Breast epithelium (tissue), 4 donors: ENCODE results near the gene IGSF3. TPM values are rescaled to one million over a fixed set of nuclear protein-coding genes. Genes with fewer than 3 reads are reported as not detected.

Experiments
- DNase-seq, 2 donors: peaks; one replicate each; pipeline ENCODE4 v3.0.0-alpha.2; 2019; ENCODE audit warnings: low spot score in 2 of 2
- H3K27ac ChIP-seq, 2 donors: fragments of 200-600 bp; sonication (generic) in 1 of 2; one replicate each; pipeline ENCODE4 v1.5.1; 2016 to 2019; ENCODE audit warnings: mild to moderate bottlenecking in 1 of 2
- H3K27me3 ChIP-seq, 2 donors: fragments of 200-600 bp; sonication (generic) in 1 of 2; one replicate each; pipeline versions ENCODE4 v1.5.1 to v1.6.0; 2017 to 2019; ENCODE audit warnings: control low read depth in 1 of 2, mild to moderate bottlenecking in 1 of 2
- H3K36me3 ChIP-seq: fragments of 200-600 bp; one replicate; pipeline ENCODE4 v1.5.1; 2019
- H3K4me1 ChIP-seq, 2 donors: fragments of 200-600 bp; sonication (generic); one replicate each; pipeline ENCODE4 v1.5.1; 2016 to 2019; ENCODE audit warnings: control low read depth in 1 of 2
- H3K4me3 ChIP-seq, 3 donors: fragments of 200-600 bp; sonication (generic); 1 replicate in 2 of 3; 2 replicates in 1 of 3; pipeline ENCODE4 v1.5.1; 2016 to 2019; ENCODE audit warnings: mild to moderate bottlenecking in 3 of 3, moderate library complexity in 2 of 3
- H3K9me3 ChIP-seq, 2 donors: fragments of 200-600 bp; sonication (generic) in 1 of 2; one replicate each; pipeline ENCODE4 v1.5.1; 2016 to 2019; ENCODE audit warnings: control low read depth in 1 of 2
- POLR2A ChIP-seq: fragments of 450-650 bp; IDR thresholded peaks from one replicate; pipeline ENCODE4 v1.6.1; 2016; ENCODE audit warnings: antibody characterized with exemption, mild to moderate bottlenecking, moderate library complexity
- POLR2AphosphoS5 ChIP-seq, 3 donors: sonication (generic); formaldehyde crosslinking; IDR thresholded peaks; one replicate each; pipeline ENCODE4 v1.6.1; 2017; ENCODE audit warnings: antibody characterized with exemption in 3 of 3
- intact Hi-C: fragments of 100-400 bp; cut with DNase I; formaldehyde crosslinking; loops from one replicate; pipeline ENCODE4 v1.15.1; 2023; ENCODE audit warnings: low total_unique reads
- total RNA-seq, 3 donors: library from RNA; depleted of rRNA; stranded (reverse); fragments of >200 nt; gene quantifications; one replicate each; pipeline ENCODE4 v1.1.0, GENCODE V29; 2016
- TF ChIP-seq, protein P1 (sequence below), 3 donors: fragments of 450-650 bp; IDR thresholded peaks; one replicate each; pipeline ENCODE4 v1.5.1; 2016 to 2017; ENCODE audit warnings: antibody characterized with exemption in 3 of 3, mild to moderate bottlenecking in 3 of 3, moderate library complexity in 3 of 3

Gene IGSF3
- total RNA-seq, 3 donors from 2014 or later: 1.1 to 21.6 (median 19.6) TPM

DNA sequence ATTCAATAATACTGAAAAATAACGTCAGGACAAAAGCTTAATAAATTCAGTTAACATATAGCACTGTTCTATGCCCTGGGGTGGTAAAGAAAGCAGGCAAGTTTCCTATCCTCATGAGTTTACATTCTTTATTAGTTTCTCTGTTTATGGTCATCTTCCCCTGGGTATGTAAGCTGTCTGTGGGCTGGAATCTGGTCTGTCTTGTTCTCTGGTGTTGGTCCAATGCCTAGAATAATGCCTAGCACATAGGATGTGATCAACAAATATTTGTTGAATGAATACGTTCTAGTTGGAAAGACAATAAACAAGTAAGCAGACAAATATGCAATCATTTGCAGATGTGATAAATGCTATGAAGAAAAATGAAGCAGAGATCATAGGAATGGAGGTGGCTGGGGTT, 7.2 kb upstream of the IGSF3 start:
- Histone ChIP-seq H3K36me3 (no peaks in the 10 kb centered on the region), H3K4me1 (no peaks in the 10 kb centered on the region), H3K27ac (no peak overlapping the region), H3K4me3 (no peak overlapping the region), H3K9me3 (no peaks in the 10 kb centered on the region), H3K27me3 (no peaks in the 10 kb centered on the region)
- TF ChIP-seq, protein P1, sequence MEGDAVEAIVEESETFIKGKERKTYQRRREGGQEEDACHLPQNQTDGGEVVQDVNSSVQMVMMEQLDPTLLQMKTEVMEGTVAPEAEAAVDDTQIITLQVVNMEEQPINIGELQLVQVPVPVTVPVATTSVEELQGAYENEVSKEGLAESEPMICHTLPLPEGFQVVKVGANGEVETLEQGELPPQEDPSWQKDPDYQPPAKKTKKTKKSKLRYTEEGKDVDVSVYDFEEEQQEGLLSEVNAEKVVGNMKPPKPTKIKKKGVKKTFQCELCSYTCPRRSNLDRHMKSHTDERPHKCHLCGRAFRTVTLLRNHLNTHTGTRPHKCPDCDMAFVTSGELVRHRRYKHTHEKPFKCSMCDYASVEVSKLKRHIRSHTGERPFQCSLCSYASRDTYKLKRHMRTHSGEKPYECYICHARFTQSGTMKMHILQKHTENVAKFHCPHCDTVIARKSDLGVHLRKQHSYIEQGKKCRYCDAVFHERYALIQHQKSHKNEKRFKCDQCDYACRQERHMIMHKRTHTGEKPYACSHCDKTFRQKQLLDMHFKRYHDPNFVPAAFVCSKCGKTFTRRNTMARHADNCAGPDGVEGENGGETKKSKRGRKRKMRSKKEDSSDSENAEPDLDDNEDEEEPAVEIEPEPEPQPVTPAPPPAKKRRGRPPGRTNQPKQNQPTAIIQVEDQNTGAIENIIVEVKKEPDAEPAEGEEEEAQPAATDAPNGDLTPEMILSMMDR (IDR thresholded peaks at IDR 0.05): no peak
- TF ChIP-seq POLR2AphosphoS5 (IDR thresholded peaks at IDR 0.05): no peak
- TF ChIP-seq POLR2A: no peak
- intact Hi-C loops: no loop called here
- no peak for DNase-seq

DNA sequence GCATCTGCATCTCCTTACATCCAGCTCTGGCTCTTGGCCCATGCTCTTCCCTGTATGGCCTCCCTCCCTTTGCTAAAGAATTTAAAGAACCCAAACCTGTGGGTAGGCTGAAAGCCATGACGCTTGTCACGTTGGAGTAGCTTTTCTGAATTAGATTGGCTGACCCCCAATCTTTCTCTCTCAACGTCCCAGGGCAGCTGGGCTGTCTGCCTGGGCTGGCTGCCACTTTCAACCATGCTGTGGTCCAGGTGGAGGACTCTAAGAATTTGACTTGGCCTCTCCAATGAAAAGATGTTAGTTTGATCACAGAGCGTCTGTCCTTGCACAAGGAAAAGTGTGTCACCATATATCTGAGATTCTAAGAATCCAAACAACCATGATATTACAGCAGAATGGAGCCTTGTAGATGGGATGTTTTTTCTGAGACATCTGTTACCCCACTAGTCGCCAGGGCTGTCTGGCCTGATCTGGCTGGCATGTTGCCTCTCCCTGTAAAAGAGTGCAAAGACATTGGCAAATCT, 6.5 kb upstream of the IGSF3 start:
- Histone ChIP-seq H3K4me3 (no peak overlapping the region), H3K9me3 (no peaks in the 10 kb centered on the region), H3K36me3 (no peaks in the 10 kb centered on the region), H3K27me3 (no peaks in the 10 kb centered on the region), H3K4me1 (no peaks in the 10 kb centered on the region), H3K27ac (no peak overlapping the region)
- no peak for DNase-seq
- intact Hi-C loops: no loop called here
- TF ChIP-seq POLR2A (no peak), POLR2AphosphoS5 (IDR thresholded peaks at IDR 0.05) (no peak)
- TF ChIP-seq, protein P1 (IDR thresholded peaks at IDR 0.05): no peak

DNA sequence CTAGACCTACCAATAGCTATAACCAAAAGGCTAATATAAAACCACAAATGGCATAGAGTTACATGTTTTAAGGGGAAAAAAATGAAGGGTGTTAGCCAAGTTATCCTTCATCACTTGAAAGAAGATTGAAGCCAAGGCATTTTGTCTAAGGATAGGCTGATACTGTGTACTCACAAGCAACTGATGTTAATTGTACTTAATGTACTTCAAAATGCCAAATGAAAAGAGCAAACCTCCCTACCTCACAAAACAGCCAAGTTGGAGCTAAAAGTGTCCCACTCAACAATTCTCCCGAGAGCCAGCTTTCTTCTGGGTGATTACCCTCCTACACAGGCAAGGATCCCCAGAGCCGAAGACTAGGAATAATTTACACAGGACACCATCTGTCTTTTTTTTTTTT, 4.4 kb upstream of the IGSF3 start:
- intact Hi-C loops: no loop called here

DNA sequence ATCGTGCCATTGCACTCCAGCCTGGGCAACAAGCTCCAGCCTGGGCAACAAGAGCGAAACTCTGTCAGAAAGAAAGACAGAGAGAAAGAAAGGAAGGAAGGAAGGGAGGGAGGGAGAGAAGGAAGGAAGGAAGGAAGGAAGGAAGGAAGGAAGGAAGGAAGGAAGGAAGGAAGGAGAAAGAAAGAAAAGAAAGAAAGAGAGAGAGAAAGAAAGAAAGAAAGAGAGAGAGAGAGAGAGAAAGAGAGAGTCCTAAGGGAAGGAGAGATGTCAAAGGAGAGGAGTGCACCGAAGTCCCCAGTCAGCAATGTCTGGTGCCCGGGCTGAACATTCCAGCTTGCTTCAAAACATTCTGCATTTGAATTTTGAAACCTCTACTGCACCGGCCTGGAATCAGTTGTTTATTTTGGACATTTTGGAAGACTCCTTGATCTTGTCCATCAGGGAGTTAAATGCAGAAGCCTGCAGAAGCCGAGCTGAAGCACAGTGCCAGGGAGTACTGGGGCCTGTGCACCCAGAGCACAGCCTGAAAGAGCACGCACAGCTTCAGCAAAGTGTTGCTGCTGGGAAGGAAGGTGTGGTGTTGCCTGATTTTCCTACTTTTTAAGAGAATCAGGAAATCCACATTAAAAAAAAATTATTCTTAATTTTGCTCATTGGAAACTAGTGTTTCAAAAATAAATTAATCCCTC, 3.7 kb upstream of the IGSF3 start:
- H3K4me3 ChIP-seq: no peak overlapping the region
- intact Hi-C loops: no loop called here
- DNase-seq: no peak
- no peaks in the 10 kb centered on the region for H3K4me1 ChIP-seq
- no peaks in the 10 kb centered on the region for H3K36me3 ChIP-seq
- no peaks in the 10 kb centered on the region for H3K27me3 ChIP-seq
- H3K27ac ChIP-seq: no peak overlapping the region
- no peaks in the 10 kb centered on the region for H3K9me3 ChIP-seq
- TF ChIP-seq, protein P1 (IDR thresholded peaks at IDR 0.05): no peak
- TF ChIP-seq POLR2A: no peak
- no peak for TF ChIP-seq POLR2AphosphoS5 (IDR thresholded peaks at IDR 0.05)

More for the DNA sequence above, 4.4 kb upstream of the IGSF3 start:
- Histone ChIP-seq H3K4me1 (no peaks in the 10 kb centered on the region), H3K9me3 (no peaks in the 10 kb centered on the region), H3K27me3 (no peaks in the 10 kb centered on the region), H3K36me3 (no peaks in the 10 kb centered on the region), H3K4me3 (no peak overlapping the region), H3K27ac (no peak overlapping the region)
- no peak for DNase-seq
- no peak for TF ChIP-seq POLR2A
- no peak for TF ChIP-seq POLR2AphosphoS5 (IDR thresholded peaks at IDR 0.05)
- TF ChIP-seq, protein P1 (IDR thresholded peaks at IDR 0.05): no peak

DNA sequence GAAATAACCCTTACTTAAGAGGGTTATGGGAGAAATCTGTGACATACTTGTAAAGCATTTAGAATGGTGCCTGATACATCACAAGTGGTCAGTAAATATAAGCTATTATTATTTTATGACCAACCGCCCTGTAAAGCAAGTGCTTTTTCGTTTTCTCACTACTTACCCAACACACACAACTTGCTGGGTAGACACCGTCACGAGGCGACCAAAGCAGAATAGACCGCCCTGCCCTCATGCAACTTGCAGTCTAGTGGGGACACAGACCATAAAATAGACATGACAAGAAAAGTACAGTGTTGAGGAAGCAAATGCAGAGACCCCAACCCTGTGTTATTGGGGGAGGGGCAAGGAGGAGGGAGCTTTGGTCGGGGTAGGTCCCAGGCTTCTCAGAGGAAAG, 744 bp upstream of the IGSF3 start:
- Histone ChIP-seq H3K4me3 (peak overlapping the region in 2 of 3 donors; percentile 73 to 85), H3K27ac (peak overlapping the region; percentile 60 to 68), H3K9me3 (no peaks in the 10 kb centered on the region), H3K36me3 (no peaks in the 10 kb centered on the region), H3K27me3 (no peaks in the 10 kb centered on the region), H3K4me1 (no peaks in the 10 kb centered on the region)
- intact Hi-C loops: no loop called here
- TF ChIP-seq, protein P1 (IDR thresholded peaks at IDR 0.05): no peak
- TF ChIP-seq POLR2A (no peak), POLR2AphosphoS5 (IDR thresholded peaks at IDR 0.05) (no peak)
- no peak for DNase-seq
